ENCODE results near the gene CBX5. TPM values are rescaled to one million over a fixed set of nuclear protein-coding genes. Genes with fewer than 3 reads are reported as not detected.
"Not testable (repeated sequence)": the region's sequence is repeated elsewhere in the genome, so short reads cannot be mapped to it uniquely, and the experiment has no call there.

Gene CBX5
- total RNA-seq, 1 donor from 2014 or later = 35.2 TPM

- DNase-seq (ENCODE audit: low spot score) = no peak
These were observed 9.6 kb downstream of the CBX5 start for GRCh38 chr12:54270345-54270744.

GRCh38 chr12:54266852-54267251 lies 13.1 kb downstream of the CBX5 start:
- DNase-seq (ENCODE audit: low spot score) = no peak

GRCh38 chr12:54265364-54265812 lies 14.5 kb downstream of the CBX5 start:
- no peak for DNase-seq (ENCODE audit: low spot score)

- DNase-seq (ENCODE audit: low spot score) = no peak
These were observed 17.5 kb downstream of the CBX5 start for GRCh38 chr12:54262403-54262925.

- no peak for DNase-seq (ENCODE audit: low spot score)
These were observed 18.0 kb downstream of the CBX5 start for GRCh38 chr12:54261815-54262402.

- no peak for DNase-seq (ENCODE audit: low spot score)
These were observed 20.5 kb downstream of the CBX5 start for GRCh38 chr12:54259194-54260011.

- no peak for DNase-seq (ENCODE audit: low spot score)
These were observed 21.7 kb downstream of the CBX5 start for GRCh38 chr12:54258201-54258681.

- DNase-seq (ENCODE audit: low spot score) = no peak
These were observed 22.6 kb downstream of the CBX5 start for GRCh38 chr12:54257332-54257731.

- DNase-seq (ENCODE audit: low spot score) = no peak
These were observed 26.7 kb downstream of the CBX5 start for GRCh38 chr12:54253240-54253639.

- DNase-seq (ENCODE audit: low spot score) = no peak
These were observed 28.1 kb downstream of the CBX5 start for GRCh38 chr12:54251667-54252284.

GRCh38 chr12:54249489-54249888 lies 30.4 kb downstream of the CBX5 start:
- no peak for DNase-seq (ENCODE audit: low spot score)

GRCh38 chr12:54246011-54246641 lies 33.8 kb downstream of the CBX5 start:
- no peak for DNase-seq (ENCODE audit: low spot score)

GRCh38 chr12:54240971-54241588 lies 38.8 kb downstream of the CBX5 start:
- DNase-seq (ENCODE audit: low spot score) = no peak

GRCh38 chr12:54240129-54240528 lies 39.8 kb downstream of the CBX5 start:
- no peak for DNase-seq (ENCODE audit: low spot score)

GRCh38 chr12:54239620-54240019 lies 40.3 kb downstream of the CBX5 start:
- no peak for DNase-seq (ENCODE audit: low spot score)

GRCh38 chr12:54238531-54238930 lies 41.4 kb downstream of the CBX5 start:
- DNase-seq (ENCODE audit: low spot score) = no peak

GRCh38 chr12:54232790-54233189 lies 47.1 kb downstream of the CBX5 start:
- DNase-seq (ENCODE audit: low spot score) = no peak

- not testable (repeated sequence) for DNase-seq (ENCODE audit: low spot score)
These were observed 48.7 kb downstream of the CBX5 start for GRCh38 chr12:54231269-54231668.

GRCh38 chr12:54230555-54230954 lies 49.4 kb downstream of the CBX5 start:
- no peak for DNase-seq (ENCODE audit: low spot score)

- no peak for DNase-seq (ENCODE audit: low spot score)
These were observed 50.2 kb downstream of the CBX5 start for GRCh38 chr12:54229624-54230212.

- DNase-seq (ENCODE audit: low spot score) = no peak
These were observed 51.5 kb downstream of the CBX5 start for GRCh38 chr12:54228471-54228870.
